ENCODE results near the gene PCBP4.
"Not testable (repeated sequence)": the region's sequence is repeated elsewhere in the genome, so short reads cannot be mapped to it uniquely, and the experiment has no call there.

Gene PCBP4

GRCh38 chr3:51994530-51994929, 27.3 kb upstream of the PCBP4 start:
- DNase-seq (ENCODE audit: low spot score): no peak

- not testable (repeated sequence) for DNase-seq (ENCODE audit: low spot score)
Measured at GRCh38 chr3:51993657-51994056, 26.4 kb upstream of the PCBP4 start.

- DNase-seq (ENCODE audit: low spot score): no peak
Measured at GRCh38 chr3:51992017-51992682, 24.9 kb upstream of the PCBP4 start.

- not testable (repeated sequence) for DNase-seq (ENCODE audit: low spot score)
Measured at GRCh38 chr3:51990501-51990971, 23.3 kb upstream of the PCBP4 start.

- no peak for DNase-seq (ENCODE audit: low spot score)
Measured at GRCh38 chr3:51988286-51989146, 21.3 kb upstream of the PCBP4 start.

GRCh38 chr3:51987568-51987967, 20.3 kb upstream of the PCBP4 start:
- DNase-seq (ENCODE audit: low spot score): no peak

GRCh38 chr3:51986010-51986947, 19.0 kb upstream of the PCBP4 start:
- no peak for DNase-seq (ENCODE audit: low spot score)

- no peak for DNase-seq (ENCODE audit: low spot score)
Measured at GRCh38 chr3:51985063-51985462, 17.8 kb upstream of the PCBP4 start.

GRCh38 chr3:51984269-51984647, 17.0 kb upstream of the PCBP4 start:
- DNase-seq (ENCODE audit: low spot score): no peak

GRCh38 chr3:51983578-51984268, 16.5 kb upstream of the PCBP4 start:
- no peak for DNase-seq (ENCODE audit: low spot score)

- DNase-seq (ENCODE audit: low spot score): peak; percentile 98
Measured at GRCh38 chr3:51982838-51983577, 15.8 kb upstream of the PCBP4 start, which contains the start of gene ACY1. TSS of gene ACY1 (plus strand) at chr3:51983535. CDS start at chr3:51984065, 530 bp downstream.

- peak; percentile 64 for DNase-seq (ENCODE audit: low spot score)
Measured at GRCh38 chr3:51982352-51982837, 15.1 kb upstream of the PCBP4 start.

GRCh38 chr3:51980253-51980652, 13.0 kb upstream of the PCBP4 start:
- no peak for DNase-seq (ENCODE audit: low spot score)

GRCh38 chr3:51978143-51978502, 10.9 kb upstream of the PCBP4 start:
- DNase-seq (ENCODE audit: low spot score): no peak

- DNase-seq (ENCODE audit: low spot score): no peak
Measured at GRCh38 chr3:51977446-51978142, 10.3 kb upstream of the PCBP4 start.

GRCh38 chr3:51975852-51976549, 8.7 kb upstream of the PCBP4 start:
- DNase-seq (ENCODE audit: low spot score): peak; percentile 84

- peak; percentile 95 for DNase-seq (ENCODE audit: low spot score)
Measured at GRCh38 chr3:51974963-51975851, 8.0 kb upstream of the PCBP4 start, which contains the start of gene ABHD14A. TSS of gene ABHD14A (plus strand) at chr3:51975064. CDS start at chr3:51975136, 72 bp downstream.

GRCh38 chr3:51974277-51974962, 7.2 kb upstream of the PCBP4 start:
- DNase-seq (ENCODE audit: low spot score): no peak

Data from AG08396 (cell line).